GM18519 (cell line): Measurements from ENCODE around the gene TMEM151A.

Source experiments
- ATAC-seq: cut with Tn5 transposase; IDR thresholded peaks from one replicate; pipeline ENCODE4 v1.9.1; 2021; ENCODE audit warnings: mild to moderate bottlenecking, moderate library complexity; ENCODE audit not compliant: unreplicated experiment, low FRiP score

The TMEM151A gene

DNA sequence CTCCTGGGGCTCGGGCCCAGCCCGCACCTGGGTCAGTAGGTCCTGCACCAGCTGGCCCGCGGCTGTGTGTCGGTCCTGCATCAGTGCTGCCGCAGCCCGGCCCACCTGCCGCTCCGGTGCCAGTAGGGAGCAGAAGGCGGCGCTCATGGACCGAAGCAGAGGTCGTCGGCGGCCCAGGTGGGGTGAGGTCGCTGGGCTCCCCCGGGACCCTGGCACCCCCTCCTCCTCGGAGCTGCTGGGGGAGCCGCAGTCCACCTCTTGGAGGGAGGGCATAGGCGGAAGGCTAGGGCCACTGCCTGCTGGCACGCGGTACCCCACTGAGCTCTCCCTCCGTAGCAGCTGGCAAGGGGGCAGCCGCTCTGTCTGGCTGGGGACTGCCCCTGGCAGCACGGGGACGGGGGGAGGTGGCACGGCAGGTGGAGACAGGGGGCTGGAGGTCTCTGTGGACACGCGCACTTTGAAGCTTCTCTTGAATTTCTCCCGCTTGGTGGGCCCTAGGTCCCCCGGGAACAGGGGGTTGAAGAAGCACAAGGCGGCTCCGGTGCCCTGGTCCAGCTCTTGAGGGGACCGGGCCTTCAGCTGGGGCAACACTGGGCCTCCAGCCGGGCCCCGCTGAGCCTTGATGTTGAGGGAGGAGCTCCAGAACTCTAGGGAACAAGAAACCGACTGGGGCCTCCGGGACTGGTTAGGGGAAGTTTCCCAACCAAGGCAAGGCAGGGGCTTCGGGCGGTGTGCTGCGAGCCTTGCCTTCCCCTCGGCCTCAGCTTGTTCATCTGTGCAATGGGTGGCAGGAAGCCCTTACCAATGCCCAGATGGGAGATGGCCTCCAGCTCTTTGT lies 43.1 kb downstream of the TMEM151A start:
- ATAC-seq, result no peak

DNA sequence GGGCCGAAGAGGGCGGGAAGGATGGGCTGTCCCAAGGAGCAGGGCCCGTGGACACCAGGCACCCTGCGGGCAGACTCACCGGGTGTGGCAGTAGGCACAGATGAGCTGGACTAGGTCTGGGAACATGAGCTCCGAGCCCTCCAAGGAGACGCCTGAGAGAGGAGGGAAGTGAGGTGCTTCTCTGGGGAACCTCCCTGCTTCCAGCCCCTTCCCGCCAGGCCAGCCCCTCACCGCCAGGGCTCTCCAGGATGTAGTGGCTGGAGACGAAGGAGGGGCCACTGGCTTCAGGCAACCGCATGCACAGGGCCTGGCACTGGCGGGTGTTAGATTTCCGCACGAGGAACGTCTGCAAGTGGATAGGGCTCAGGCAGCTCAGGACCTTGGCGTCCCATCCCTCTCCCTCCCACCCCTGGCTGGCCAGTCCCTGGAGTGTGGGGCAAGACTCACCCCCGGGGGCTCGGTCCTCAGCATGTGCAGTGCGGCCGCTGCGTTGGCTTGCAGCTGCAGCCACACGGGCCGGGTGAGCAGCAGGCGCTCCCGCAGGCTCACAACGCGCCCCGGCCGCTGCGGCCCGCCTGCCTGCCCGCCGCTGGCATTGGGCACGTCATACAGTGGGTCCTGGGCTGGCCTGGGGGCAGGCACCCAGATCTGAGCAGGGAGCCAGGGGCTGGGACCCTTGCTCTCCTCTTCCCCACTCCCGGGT lies 44.0 kb downstream of the TMEM151A start:
- no peak for ATAC-seq

DNA sequence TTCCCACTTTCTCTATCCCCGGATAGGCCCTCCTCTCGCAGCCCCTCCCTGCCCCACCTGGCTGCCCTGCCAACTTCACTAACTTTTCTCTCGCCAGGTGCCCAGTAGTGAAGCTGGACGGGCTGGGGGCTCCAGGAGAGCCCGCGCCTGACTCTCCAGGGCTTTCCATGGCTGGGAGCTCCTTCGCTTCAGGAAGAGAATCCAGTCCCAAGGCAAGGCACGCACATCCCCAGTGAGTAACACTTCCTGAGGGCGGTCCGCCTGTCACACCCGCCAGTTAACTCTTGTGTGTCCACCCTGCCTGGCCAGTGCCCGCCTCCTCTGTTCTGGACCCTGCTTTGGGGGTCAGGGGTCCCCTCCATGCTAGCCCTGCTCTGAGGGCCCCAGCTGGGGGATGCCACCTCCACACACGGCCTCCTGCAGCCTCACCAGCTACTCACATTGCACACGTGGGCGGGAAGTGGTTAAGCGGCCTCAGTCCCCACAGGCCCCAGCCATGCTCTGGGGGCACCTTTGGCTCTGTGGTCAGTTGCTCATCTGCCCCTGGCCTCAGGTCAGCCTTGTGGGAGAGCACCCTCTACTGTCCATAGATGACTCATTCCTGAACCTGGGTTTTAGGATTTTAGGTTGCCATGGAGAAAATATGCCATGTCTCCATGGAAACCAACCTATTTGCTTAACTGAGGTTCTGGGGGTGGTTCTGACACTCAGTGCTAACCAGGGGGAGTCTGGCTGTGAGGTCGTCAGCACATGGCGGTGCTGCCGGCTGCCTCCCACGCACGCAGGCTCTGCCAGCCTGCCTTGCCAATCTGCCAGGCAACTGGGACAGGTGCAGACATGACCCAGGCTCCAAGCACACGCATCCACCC lies 44.8 kb downstream of the TMEM151A start, which contains the start of gene RIN1:
RIN1 (minus strand) TSS at position 201 of the 869 bp plus-strand sequence; CDS start at position 169, 32 bp downstream.
- ATAC-seq, result no peak

DNA sequence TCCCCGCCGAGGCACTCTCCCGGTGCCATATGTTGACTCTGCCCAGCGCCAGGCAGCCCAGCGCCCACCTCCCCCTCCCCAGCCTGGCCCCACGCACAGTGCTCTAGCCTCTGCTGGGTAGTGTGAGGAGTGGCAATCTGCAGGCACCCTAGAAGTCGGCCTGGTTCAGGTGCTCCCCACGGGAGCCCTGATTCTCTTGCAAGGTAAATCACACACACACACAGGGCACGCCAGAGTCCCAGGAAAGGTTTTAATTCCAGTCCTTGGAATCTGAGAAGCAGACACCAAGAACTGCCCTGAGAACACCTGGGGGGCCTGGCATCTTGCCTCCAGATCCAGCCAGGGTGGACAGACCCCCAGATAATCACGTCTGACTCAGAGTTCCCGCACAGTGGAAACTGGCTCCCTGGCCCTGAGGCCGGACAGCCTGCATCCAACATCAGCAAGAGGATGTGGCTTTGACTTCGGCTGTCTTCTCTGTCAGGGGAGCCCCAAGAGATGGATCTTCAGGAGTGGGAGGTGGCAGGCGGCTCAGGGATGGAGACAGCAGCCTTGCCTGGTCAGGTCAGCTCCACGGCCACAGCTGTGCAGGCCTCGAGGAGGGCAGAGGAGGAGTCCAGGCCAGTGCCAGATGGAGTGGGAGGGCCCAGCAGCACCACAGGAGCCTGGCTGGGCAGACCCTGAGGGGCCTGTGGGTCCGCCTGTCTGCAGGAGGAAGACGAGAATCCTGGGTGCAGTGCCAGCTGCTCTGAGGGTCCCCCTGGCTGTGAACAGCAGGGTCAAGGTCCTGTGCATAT lies 45.6 kb downstream of the TMEM151A start:
- ATAC-seq, result no peak

DNA sequence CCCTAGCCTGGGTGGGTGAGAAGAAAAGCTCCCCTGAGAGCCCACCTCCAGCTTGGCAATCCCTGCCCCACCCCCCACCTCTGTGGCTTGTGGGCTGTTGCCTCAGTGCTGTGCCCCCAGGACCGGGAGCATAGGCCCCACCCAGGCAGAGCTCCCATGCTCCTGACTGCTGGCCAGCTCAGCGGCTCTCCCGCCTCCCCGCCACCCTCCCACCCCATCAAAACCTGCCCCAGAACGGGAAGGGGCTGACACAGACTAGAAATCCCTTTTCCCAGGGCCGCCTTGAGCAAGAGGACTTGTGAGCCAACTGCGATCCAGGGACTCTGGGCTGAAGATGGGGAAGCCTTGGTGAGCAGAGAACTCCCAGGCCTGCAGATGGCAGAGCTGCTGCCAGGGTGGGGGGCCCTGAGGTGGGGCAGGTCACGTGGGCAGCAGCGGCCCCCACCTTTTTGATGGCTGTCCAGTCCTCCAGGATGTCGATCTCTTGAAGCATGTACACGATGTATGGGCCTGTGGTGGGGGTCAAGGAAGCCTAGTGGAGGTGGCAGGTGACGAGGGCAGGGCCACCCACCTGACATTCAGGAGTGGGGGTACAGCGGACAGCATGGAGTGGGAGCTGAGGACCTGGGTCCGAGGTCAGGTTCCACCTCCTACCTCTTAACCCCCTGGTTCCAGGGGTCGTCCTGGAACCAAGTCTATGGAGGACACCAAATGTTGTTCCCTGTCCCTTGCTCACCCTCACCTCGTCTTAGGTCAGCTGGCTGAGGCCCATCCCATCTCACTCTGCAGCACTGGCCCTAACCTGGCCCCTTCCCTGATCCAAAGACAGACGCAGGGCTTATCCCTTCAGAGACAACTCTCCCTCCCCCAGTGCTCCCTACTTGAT lies 46.8 kb downstream of the TMEM151A start:
- ATAC-seq, result no peak

DNA sequence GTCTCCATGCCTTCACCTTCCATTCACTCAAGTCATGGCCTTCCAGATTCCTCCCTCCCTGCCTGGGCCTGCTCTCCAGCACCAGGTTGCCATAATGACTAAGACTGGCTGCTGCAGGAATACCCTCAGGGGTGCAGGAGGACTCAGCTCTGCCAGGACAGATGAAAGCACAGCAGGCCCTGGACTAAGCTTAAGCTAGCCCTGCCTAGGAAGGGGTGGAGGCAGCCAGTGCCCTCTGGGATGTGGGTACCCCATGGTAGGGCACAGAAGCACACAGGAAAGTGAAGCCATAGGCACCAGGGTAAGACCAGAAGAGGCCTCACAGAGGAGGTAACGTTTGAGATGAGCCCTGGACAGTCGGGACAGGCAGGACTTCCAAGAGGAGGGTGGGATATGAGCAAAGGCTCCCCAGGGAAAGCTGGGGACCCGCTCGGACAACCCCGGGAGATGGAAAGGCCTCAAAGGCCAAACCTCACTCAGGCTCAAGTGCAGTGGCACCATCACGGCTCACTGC lies 47.5 kb downstream of the TMEM151A start:
- no peak for ATAC-seq

DNA sequence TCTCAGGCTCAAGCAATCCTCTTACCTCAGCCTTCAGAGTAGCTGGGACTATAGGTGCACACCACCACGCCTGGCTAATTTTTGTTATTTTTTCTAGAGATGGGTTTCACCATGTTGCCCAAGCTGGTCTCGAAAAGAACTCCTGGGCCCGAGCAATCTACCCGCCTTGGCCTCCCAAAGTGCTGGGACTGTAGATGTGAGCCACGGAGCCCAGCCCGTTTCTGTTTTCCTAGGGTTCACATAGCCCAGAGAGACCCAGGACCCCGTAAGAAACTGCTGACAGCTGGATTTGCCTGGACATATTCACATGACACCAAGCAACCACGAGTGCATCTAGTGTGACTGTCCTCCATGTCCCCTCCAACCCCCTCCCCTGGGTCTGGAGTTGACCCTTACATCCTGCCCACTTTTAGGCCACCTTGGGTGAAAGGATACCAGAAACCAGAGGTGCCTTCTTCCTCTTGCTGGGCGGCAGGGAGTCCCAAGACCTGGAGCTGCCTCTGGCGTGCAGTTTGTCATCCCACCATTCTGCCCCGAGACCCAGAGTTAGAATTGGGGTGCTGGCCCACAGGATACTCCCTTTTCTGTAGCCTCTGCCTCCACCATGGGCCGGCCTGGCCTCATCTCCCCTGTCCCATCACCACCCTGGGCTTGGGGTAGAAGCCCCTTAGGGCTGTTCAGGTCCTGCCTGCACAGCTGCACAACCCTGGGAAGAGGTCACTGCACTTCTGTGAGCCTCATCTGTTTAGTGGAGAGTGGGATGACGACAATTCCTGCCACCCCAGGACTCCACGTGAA lies 48.2 kb downstream of the TMEM151A start:
- no peak for ATAC-seq

DNA sequence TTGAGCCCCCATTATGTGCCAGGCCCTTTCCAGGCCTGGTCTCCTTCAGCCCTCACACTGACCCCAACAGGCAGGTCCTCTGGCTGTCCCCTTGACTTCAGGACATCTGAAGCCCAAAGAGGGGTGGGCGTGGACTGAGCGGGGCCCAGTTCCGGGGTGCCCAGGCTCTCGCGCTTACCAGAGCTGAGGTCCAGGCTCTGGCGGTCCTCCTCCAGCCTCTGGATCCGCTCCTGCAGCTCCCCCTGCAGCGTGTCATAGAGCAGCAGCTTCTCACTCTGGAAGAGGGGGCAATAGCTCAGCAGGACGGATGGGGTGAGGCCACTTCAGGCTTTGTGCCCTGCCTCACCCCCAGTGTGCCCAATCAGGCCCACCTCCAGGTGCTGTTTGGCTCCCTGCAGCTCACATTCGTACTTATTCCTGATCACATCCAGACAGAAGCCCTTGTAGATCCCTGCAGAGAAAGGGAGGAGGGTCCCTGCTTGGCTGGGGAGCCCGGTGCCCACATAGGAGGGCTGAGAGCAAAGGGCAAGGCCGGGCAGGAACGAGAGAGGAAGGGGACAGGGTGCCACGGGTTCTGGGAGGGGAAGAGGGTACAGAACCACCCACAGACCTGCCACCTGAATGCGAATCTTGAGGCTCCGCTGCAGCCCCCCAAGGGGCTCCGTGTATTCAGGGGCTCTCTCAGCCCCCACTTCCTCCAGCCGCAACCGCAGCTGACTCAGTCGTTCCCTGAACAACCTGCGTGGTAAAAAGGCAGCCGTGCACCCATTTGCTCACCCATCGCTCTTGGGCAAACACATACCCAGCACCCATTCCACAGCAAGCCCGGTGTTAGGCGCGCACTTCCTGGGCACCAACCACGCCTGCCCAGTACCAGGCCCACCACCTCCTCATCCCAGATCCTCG lies 49.2 kb downstream of the TMEM151A start:
- ATAC-seq, result no peak

DNA sequence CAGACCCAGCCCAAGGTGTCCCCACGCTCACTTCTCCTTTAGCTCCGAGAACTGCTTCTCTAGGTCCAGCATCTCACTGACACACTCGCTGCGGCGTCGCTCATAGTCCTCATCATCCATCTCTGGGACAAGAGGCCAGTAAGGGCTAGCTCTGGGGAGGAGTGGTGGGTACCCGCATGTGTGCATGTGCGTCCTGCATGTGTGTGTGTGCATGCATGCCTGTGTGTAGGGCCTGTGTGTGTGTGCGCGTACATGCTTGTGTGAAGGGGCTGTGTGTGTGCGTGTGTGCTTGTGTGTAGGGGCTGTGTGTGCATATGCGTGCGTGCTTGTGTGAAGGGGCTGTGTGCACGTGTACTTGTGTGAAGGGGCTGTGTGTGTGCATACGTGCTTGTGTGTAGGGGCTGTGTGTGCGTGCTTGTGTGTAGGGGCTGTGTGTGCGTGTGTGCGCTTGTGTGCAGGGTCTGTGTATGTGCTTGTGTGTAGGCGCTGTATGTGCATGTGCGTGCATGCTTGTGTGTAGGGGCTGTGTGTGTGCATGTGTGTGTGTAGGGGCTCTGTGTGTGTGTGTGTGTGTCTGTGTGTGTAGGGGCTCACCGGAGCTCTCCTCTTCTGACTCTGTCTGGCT lies 49.9 kb downstream of the TMEM151A start:
- no peak for ATAC-seq

DNA sequence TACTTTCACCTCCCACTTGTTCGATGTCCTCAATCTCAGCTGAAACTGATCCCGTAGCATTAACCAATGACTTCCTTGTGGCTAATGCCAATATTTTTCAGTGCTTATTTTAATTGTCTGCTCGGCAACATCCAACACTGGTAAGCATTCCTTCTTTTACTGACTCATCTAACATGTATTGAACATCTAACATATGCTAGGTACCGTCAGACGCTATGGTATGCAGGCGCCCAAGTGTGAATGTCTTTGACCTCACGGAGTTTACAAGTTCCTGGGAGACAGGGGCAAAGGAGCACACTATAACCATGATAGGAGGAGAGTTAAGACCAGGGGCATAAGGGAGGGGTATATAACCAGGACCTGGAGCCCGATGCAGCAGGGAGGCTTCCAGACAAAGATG lies 51.5 kb downstream of the TMEM151A start:
- ATAC-seq, result no peak

DNA sequence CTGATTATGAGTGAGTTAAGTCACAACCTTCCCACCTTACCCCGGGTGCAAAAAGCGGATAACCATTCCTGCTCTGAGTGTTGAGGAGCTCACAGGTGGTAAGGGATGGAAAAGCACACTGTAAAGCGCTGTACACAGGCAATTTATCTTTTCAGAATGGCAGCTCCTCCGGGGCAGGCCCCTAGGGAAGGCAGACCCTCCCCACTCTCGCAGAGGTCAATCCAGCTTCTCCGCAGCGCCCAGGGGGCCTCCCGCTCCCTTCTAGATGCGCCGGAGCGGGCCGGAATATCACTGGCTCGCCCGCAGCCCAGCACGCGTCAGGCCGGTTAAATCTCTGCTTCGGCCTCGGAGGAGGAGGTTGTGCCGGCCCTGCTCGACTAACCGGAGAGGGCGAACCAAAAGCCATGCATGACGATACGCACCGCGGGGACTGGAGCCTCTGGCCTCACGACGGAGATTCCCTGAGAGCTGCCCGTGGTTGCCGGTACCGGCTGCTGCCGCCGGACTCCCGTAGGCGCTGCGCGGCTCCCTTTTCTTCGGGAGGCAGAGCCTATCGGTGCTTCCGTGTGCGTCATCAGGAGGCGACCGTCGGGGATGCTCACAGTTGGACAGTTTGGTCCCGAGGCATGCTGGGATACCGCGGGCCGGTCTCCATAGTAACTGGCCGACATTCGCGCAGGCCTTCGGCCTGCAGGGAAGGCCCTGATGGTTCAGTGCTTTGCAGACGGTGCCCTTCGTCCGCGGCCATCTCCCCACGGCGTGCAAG lies 53.0 kb downstream of the TMEM151A start, which contains the start of gene BRMS1:
BRMS1 (minus strand) TSS at position 555 of the 766 bp plus-strand sequence. CDS start 2,870 bp downstream, outside the sequence.
- peak; percentile 45 for ATAC-seq

DNA sequence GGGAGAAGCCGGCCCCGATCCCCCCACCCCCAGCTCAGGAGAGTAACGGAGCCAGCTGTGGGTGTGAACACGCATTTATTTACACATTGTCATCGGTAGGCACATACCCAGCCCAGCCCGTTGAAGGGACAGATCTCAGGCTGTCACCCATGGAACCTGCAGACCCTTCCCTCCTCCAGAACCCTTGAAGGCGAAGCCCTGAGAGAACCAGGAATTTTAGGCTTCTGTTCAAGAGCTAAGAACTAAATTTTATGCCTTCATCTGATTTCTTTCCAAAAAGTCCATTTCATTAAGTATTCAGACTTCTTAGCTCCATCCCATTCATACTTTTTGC lies 53.6 kb downstream of the TMEM151A start:
- ATAC-seq, result no peak
